NCI-H146 (cell line): Measurements from ENCODE around the gene PRPF8.
"Not testable (repeated sequence)": the region's sequence is repeated elsewhere in the genome, so short reads cannot be mapped to it uniquely, and the experiment has no call there.

ENCODE experiments used
- DNase-seq: peaks from one replicate; lab custom pipeline; 2025; lab: John Stamatoyannopoulos, UW

The PRPF8 gene

GRCh38 chr17:1690544-1691221 lies 6.0 kb upstream of the PRPF8 start:
- DNase-seq = no peak

GRCh38 chr17:1688405-1688804 lies 3.7 kb upstream of the PRPF8 start:
- not testable (repeated sequence) for DNase-seq

GRCh38 chr17:1686086-1686485 lies 1.4 kb upstream of the PRPF8 start:
- no peak for DNase-seq

- no peak for DNase-seq
Measured at GRCh38 chr17:1683459-1683858, 1.2 kb downstream of the PRPF8 start.

GRCh38 chr17:1676401-1676800 lies 8.3 kb downstream of the PRPF8 start:
- DNase-seq = no peak

GRCh38 chr17:1673041-1673785 lies 11.5 kb downstream of the PRPF8 start:
- no peak for DNase-seq

GRCh38 chr17:1663934-1664333 lies 20.7 kb downstream of the PRPF8 start:
- DNase-seq = not testable (repeated sequence)

GRCh38 chr17:1661045-1661444 lies 23.6 kb downstream of the PRPF8 start:
- DNase-seq = no peak

- DNase-seq = no peak
Measured at GRCh38 chr17:1658100-1658499, 26.6 kb downstream of the PRPF8 start.

- DNase-seq = no peak
Measured at GRCh38 chr17:1653735-1654134, 30.9 kb downstream of the PRPF8 start.

- DNase-seq = not testable (repeated sequence)
Measured at GRCh38 chr17:1652794-1653193, 31.9 kb downstream of the PRPF8 start.

GRCh38 chr17:1651559-1651844 lies 33.2 kb downstream of the PRPF8 start:
- no peak for DNase-seq

GRCh38 chr17:1650731-1651558 lies 33.7 kb downstream of the PRPF8 start:
- no peak for DNase-seq

- DNase-seq = no peak
Measured at GRCh38 chr17:1649844-1650501, 34.7 kb downstream of the PRPF8 start, which contains the start of gene RILP. Gene RILP, minus strand, starts transcription at chr17:1649866. Its CDS starts 62 bp downstream, at chr17:1649804.

- peak; percentile 92 for DNase-seq
Measured at GRCh38 chr17:1648963-1649843, 35.5 kb downstream of the PRPF8 start.

GRCh38 chr17:1648173-1648962 lies 36.3 kb downstream of the PRPF8 start:
- peak; percentile 51 for DNase-seq

GRCh38 chr17:1647802-1648171 lies 36.9 kb downstream of the PRPF8 start:
- no peak for DNase-seq

- DNase-seq = no peak
Measured at GRCh38 chr17:1646199-1646875, 38.3 kb downstream of the PRPF8 start.

GRCh38 chr17:1645207-1646171 lies 39.2 kb downstream of the PRPF8 start, which contains the start of gene SCARF1:
Gene SCARF1, minus strand, starts transcription at chr17:1645732. Its CDS starts 35 bp downstream, at chr17:1645697.
- no peak for DNase-seq
